Fibroblast of mammary gland (primary cell): ENCODE data around the gene DVL3.

Experiments
- DNase-seq: peaks from one replicate; pipeline ENCODE4 v3.0.0-alpha.2; 2010; ENCODE audit warnings: low read depth
- H3K4me3 ChIP-seq: 2 replicates; pipeline ENCODE4 v1.5.1; 2011; ENCODE audit warnings: low read depth, mild to moderate bottlenecking, low read length, moderate library complexity; ENCODE audit not compliant: control insufficient read depth
- TF ChIP-seq, protein P1 (sequence below): conservative IDR thresholded peaks from 2 replicates; pipeline ENCODE4 v1.5.1; 2011; ENCODE audit warnings: low read depth, low read length, inconsistent platforms; ENCODE audit not compliant: control insufficient read depth, insufficient read depth

Gene DVL3

DNA sequence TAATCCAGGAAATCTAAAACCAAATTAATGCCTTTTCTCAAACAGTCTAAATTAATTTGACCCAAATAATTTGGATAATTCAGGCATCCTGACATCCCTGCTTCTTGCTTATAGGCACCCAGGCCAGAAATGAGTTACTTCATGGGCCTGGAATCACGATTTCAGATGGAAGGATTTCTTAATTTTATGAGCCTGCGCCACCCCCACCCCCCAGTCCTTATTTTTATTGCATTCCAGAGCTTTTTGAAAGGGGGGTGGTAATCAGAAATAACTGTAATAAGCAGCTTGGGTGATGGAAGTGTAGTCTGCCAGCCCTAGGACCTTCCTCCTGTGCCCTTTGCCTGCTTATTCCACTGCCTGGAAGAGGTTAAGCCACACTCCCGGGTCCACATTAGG, 20.8 kb downstream of the DVL3 start:
- TF ChIP-seq, protein P1, sequence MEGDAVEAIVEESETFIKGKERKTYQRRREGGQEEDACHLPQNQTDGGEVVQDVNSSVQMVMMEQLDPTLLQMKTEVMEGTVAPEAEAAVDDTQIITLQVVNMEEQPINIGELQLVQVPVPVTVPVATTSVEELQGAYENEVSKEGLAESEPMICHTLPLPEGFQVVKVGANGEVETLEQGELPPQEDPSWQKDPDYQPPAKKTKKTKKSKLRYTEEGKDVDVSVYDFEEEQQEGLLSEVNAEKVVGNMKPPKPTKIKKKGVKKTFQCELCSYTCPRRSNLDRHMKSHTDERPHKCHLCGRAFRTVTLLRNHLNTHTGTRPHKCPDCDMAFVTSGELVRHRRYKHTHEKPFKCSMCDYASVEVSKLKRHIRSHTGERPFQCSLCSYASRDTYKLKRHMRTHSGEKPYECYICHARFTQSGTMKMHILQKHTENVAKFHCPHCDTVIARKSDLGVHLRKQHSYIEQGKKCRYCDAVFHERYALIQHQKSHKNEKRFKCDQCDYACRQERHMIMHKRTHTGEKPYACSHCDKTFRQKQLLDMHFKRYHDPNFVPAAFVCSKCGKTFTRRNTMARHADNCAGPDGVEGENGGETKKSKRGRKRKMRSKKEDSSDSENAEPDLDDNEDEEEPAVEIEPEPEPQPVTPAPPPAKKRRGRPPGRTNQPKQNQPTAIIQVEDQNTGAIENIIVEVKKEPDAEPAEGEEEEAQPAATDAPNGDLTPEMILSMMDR: no peak
- no peak for DNase-seq
- peak overlapping the region; percentile 91 for H3K4me3 ChIP-seq

DNA sequence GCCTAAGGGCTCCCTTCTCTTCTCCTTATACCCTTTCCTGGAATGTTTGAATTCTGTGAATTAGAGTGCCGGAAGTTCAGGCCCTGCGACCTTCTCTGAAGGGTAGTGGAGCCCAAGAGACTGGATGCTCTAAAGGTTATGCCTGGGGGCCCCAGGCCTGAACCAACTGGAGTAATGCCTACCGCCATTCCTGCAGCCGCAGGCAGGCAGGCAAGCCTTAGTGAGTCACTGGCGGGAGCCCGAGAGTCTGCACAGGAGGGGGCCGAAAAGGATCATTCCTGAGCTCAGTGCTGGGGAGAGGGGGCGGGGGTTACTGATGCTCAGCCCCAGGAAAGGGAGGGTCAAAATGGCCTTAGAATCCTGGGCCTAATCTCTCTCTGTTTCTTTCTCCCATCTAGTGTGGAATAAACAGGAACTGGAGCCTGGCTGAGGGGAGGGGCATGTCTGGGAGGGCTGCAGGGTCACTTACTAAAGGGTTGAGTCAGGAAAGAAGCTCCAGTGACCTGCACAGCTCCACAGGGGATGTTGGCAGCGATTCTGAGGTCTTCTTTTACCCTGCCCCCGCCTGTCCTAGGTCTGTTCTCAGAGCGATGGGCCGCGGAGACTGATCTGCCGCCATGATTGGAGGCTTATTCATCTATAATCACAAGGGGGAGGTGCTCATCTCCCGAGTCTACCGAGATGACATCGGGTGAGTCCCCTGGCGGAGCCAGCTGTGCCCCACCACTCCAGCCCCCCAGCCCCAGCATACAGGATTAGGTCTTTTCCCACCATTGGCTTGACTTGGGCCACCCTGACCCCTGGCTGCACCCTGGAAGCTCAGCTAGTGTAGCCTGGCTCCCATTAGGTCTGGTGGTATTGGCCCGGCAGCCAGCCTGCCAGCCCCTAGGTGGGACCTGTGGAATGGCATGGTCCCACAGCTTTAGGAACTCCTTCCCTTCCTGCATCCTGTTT, 21.5 kb downstream of the DVL3 start:
- TF ChIP-seq, protein P1: no peak
- H3K4me3 ChIP-seq: peak overlapping the region; percentile 91
- DNase-seq: peak; percentile 98

DNA sequence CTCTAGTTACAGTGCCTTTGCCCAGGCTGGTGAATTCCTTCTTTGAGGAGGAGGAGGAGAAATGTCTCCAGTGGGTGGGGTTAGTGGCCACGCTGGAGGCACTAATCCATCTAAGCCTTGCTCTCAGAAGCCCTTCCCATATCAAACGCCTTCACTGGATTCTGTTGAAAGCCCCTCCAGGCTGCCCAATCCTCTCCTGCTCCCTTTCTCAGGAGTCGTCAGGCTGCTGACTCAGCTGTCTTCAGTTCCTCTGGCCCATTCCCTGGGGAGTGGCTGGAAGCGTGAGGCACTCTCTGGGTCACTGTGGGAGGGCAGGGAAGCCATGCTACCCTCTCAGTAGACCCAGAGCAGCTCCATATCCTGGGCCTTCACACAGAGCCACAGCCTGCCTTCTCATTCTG, 22.2 kb downstream of the DVL3 start:
- H3K4me3 ChIP-seq: peak overlapping the region; percentile 91
- TF ChIP-seq, protein P1: no peak
- peak; percentile 74 for DNase-seq

DNA sequence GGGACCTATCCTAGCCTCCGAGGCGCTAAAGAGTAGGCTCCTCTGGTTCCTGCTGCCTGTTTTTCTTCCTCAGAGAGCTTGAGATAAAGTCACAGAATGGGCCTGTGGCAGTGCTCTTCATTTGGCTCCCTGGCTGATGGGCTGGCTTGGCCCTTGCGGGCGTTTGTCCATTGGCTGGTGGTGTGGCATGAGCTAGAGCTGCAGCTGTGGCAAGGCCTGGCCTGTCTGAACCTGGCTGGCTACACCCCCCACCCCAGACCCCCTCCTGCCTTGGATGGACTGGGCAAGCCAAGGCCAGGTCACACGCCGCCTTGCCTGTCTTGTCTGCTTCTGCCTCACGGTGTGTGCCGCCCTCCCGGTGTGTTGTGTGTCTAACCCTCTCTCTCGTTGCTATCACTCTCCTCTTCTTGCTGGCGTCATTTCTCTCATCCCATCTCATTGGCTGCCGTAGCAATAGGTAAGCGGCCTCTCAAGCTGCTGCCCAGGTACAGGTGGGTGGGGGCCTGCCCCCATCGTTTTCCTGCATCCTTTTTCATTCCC, 22.7 kb downstream of the DVL3 start:
- no peak for DNase-seq
- TF ChIP-seq, protein P1: no peak
- peak overlapping the region; percentile 91 for H3K4me3 ChIP-seq

DNA sequence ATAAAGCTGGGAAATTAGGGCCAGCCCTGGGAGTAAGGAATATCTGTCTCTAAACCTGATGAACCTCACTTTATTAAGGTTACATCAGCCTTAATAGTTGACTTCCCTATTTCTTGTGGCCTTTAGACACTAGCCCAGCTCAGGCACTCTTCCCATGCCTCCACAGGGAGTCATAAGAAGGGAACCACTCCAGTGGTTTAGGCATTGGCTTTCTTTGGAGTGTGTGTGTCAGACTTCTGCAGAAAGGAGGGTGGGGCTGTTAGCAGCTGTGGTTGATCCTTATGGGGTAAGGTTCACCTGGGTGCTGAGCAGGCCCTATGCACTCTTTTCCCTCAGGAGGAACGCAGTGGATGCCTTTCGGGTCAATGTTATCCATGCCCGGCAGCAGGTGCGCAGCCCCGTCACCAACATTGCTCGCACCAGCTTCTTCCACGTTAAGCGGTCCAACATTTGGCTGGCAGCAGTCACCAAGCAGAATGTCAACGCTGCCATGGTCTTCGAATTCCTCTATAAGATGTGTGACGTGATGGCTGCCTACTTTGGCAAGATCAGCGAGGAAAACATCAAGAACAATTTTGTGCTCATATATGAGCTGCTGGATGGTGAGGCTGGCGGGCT, 23.5 kb downstream of the DVL3 start:
- H3K4me3 ChIP-seq: no peak overlapping the region
- DNase-seq: peak; percentile 50
- TF ChIP-seq, protein P1: no peak

DNA sequence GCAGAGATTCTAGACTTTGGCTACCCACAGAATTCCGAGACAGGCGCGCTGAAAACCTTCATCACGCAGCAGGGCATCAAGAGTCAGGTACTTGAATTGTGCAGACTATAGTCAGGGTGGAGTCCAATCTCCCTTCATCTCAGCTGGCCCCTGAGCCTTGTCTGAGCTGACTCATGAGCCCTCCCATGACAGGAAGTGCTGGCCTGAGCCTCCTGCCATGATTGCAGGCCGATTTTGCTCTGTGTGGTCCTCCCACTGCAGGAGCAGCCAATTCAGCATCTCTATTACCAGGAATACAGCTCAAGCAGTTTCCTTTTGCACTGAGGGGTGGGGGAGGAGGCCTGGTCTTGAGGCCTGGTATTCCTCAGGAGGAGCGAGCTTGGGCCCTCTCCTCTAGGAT, 25.0 kb downstream of the DVL3 start:
- peak; percentile 72 for DNase-seq
- H3K4me3 ChIP-seq: no peak overlapping the region
- TF ChIP-seq, protein P1: no peak
